ENCODE results near the gene TUBAL3. TPM values are rescaled to one million over a fixed set of nuclear protein-coding genes. Genes with fewer than 3 reads are reported as not detected.

The TUBAL3 gene
- total RNA-seq, 1 donor from 2014 or later: not detected

GRCh38 chr10:5344746-5345145, 59.9 kb downstream of the TUBAL3 start:
- no peaks in the 10 kb centered on the region for H3K36me3 Mint-ChIP-seq (ENCODE audit: unreplicated experiment)
- no peak overlapping the region for H3K4me3 Mint-ChIP-seq (ENCODE audit: unreplicated experiment)
- H3K27ac Mint-ChIP-seq (ENCODE audit: unreplicated experiment): no peak overlapping the region
- TF ChIP-seq CTCF (IDR thresholded peaks at IDR 0.05; ENCODE audit: partially characterized antibody, unreplicated experiment): no peak
- H3K27me3 Mint-ChIP-seq (ENCODE audit: unreplicated experiment): no peaks in the 10 kb centered on the region
- DNase-seq: no peak
- H3K9me3 Mint-ChIP-seq (ENCODE audit: unreplicated experiment): no peaks in the 10 kb centered on the region
- H3K4me1 Mint-ChIP-seq (ENCODE audit: low read depth, unreplicated experiment): peaks cover 2% of the 10 kb centered on the region

GRCh38 chr10:5343979-5344378, 60.6 kb downstream of the TUBAL3 start:
- H3K4me3 Mint-ChIP-seq (ENCODE audit: unreplicated experiment): no peak overlapping the region
- peaks cover 1% of the 10 kb centered on the region for H3K27me3 Mint-ChIP-seq (ENCODE audit: unreplicated experiment)
- H3K27ac Mint-ChIP-seq (ENCODE audit: unreplicated experiment): no peak overlapping the region
- no peak for DNase-seq
- no peaks in the 10 kb centered on the region for H3K9me3 Mint-ChIP-seq (ENCODE audit: unreplicated experiment)
- no peak for TF ChIP-seq CTCF (IDR thresholded peaks at IDR 0.05; ENCODE audit: partially characterized antibody, unreplicated experiment)
- peaks cover 2% of the 10 kb centered on the region for H3K4me1 Mint-ChIP-seq (ENCODE audit: low read depth, unreplicated experiment)
- no peaks in the 10 kb centered on the region for H3K36me3 Mint-ChIP-seq (ENCODE audit: unreplicated experiment)

- H3K27ac Mint-ChIP-seq (ENCODE audit: unreplicated experiment): no peak overlapping the region
- no peak for TF ChIP-seq CTCF (IDR thresholded peaks at IDR 0.05; ENCODE audit: partially characterized antibody, unreplicated experiment)
- peaks cover 1% of the 10 kb centered on the region for H3K27me3 Mint-ChIP-seq (ENCODE audit: unreplicated experiment)
- H3K9me3 Mint-ChIP-seq (ENCODE audit: unreplicated experiment): no peaks in the 10 kb centered on the region
- H3K36me3 Mint-ChIP-seq (ENCODE audit: unreplicated experiment): no peaks in the 10 kb centered on the region
- H3K4me3 Mint-ChIP-seq (ENCODE audit: unreplicated experiment): no peak overlapping the region
- DNase-seq: no peak
- peaks cover 2% of the 10 kb centered on the region for H3K4me1 Mint-ChIP-seq (ENCODE audit: low read depth, unreplicated experiment)
Observed at GRCh38 chr10:5343561-5343960, 61.1 kb downstream of the TUBAL3 start.

Other genes with a start within 250 kb of the TUBAL3 start
- gene AKR1C8, start 219.7 kb downstream of the TUBAL3 start, total RNA-seq (ENCODE audit: unreplicated experiment): not detected
- not detected for gene AKR1C4, start 208.0 kb downstream of the TUBAL3 start, total RNA-seq (ENCODE audit: unreplicated experiment)
- not detected for gene UCN3, start 39.9 kb downstream of the TUBAL3 start, total RNA-seq (ENCODE audit: unreplicated experiment)
- gene NET1, start 7.7 kb upstream of the TUBAL3 start, total RNA-seq (ENCODE audit: unreplicated experiment): 63.8 TPM
- gene CALML5, start 94.7 kb upstream of the TUBAL3 start, total RNA-seq (ENCODE audit: unreplicated experiment): not detected
- not detected for gene CALML3, start 120.1 kb upstream of the TUBAL3 start, total RNA-seq (ENCODE audit: unreplicated experiment)